ENCODE data around the gene CD46.
A peak's percentile ranks its signal among the peaks of the same experiment; 100 is the strongest.

The CD46 gene

DNA sequence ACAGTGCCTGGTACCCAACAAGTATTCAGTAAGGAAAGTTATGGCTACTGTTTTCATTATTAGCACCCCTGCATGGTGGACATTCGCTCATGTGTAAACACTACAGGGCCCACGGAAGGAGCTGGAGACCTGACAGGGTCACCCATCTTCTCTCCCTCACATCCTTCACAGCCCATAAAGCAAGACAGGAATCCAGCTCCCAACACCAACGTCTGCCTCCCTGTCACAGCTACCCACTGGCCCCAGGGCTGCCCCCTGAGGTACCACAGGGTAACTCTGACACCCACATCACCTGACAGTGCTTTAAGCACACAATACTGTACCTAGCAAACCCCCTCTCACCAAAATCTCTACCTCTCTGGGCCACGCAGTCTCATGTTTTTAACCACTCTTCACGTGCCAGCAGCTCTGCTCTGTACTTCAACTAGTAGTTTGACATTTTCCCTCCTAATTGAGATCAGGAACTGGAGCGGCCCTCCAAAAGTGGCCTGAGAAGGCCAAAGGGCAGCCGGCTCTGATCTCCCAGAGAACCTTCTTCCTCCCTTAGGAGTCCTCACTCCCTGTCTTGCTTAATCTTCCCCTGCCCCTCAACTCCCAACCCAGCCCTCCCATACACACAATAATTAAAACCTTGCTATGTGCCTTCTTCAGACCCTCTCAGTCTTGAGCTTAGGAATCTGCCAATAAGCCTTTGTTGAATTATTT is 82.3 kb downstream of the CD46 start:
- H3K4me1 ChIP-seq (ENCODE audit: control insufficient read depth, insufficient read depth, low read length): peaks cover 38% of the 10 kb centered on the region
- H3K4me3 ChIP-seq (ENCODE audit: low read length): no peak overlapping the region
- H3K4me2 ChIP-seq (ENCODE audit: low read length): no peak overlapping the region
- no peak overlapping the region for H3K9ac ChIP-seq (ENCODE audit: low read depth, low read length)
- no peaks in the 10 kb centered on the region for H3K27me3 ChIP-seq (ENCODE audit: control insufficient read depth, insufficient read depth, low read length)
- peaks cover 21% of the 10 kb centered on the region for H3K36me3 ChIP-seq (ENCODE audit: insufficient read depth, low read length)
- no peaks in the 10 kb centered on the region for H3K9me3 ChIP-seq (replicated peaks; ENCODE audit: low read length)

DNA sequence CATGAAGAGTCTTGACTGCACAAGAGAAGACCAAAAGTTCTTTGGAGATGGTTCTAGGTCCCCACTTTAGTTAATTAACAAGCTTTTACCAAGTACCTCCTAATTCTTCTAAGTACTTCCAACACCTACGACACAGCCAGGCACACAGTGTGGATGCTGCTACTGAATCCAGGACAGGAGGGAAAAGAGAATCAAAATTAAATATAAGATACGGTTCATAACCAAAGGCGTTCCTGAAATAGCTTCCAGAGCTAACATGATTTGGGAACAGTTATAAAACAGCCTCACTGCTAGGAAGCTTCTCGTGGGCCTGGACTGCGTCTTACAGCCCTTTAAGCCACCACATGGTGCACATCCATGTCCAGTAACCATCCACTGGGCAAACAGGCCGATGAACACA is 84.1 kb downstream of the CD46 start:
- H3K4me1 ChIP-seq (ENCODE audit: control insufficient read depth, insufficient read depth, low read length): peaks cover 33% of the 10 kb centered on the region
- H3K4me3 ChIP-seq (ENCODE audit: low read length): no peak overlapping the region
- H3K9me3 ChIP-seq (replicated peaks; ENCODE audit: low read length): no peaks in the 10 kb centered on the region
- no peak overlapping the region for H3K9ac ChIP-seq (ENCODE audit: low read depth, low read length)
- peaks cover 21% of the 10 kb centered on the region for H3K36me3 ChIP-seq (ENCODE audit: insufficient read depth, low read length)
- H3K4me2 ChIP-seq (ENCODE audit: low read length): no peak overlapping the region
- no peaks in the 10 kb centered on the region for H3K27me3 ChIP-seq (ENCODE audit: control insufficient read depth, insufficient read depth, low read length)

DNA sequence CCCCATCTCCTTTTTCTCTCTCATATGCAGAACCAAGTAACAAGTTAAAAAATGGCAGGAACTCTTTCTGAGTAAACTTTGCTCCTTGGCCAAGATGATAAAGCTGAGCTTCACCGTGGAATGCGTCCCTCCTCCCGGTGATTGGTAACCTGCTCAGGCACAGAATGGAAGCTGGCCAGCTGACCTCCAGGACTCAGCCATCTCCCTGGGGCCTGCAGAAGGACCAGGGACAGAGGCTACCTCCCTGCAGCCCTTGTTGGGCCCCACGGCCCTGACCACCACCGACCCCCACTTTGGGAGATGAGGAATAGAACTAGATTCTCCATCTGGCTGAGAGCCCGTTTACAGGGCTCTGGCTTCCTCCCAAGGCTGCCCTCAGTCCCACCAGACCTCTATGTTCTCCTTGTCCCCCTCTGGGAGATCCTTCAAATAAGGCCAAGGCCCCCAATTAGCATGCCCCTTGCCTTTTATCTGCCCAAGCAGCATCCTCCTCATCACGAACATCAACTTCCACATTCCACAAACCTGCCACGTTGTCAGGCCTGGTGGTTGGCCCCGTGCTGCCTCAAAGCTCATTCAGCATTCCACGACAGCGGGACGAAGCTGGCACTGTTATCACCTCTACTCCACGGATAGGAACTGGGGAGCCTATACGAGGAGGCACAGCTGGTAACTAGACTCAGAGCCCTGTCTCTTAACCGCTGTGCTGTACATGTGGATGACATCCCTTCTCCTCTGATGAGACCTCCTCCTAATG is 84.9 kb downstream of the CD46 start:
- no peak overlapping the region for H3K4me3 ChIP-seq (ENCODE audit: low read length)
- peaks cover 27% of the 10 kb centered on the region for H3K4me1 ChIP-seq (ENCODE audit: control insufficient read depth, insufficient read depth, low read length)
- H3K4me2 ChIP-seq (ENCODE audit: low read length): no peak overlapping the region
- no peaks in the 10 kb centered on the region for H3K9me3 ChIP-seq (replicated peaks; ENCODE audit: low read length)
- H3K9ac ChIP-seq (ENCODE audit: low read depth, low read length): no peak overlapping the region
- no peaks in the 10 kb centered on the region for H3K27me3 ChIP-seq (ENCODE audit: control insufficient read depth, insufficient read depth, low read length)
- peaks cover 21% of the 10 kb centered on the region for H3K36me3 ChIP-seq (ENCODE audit: insufficient read depth, low read length)

DNA sequence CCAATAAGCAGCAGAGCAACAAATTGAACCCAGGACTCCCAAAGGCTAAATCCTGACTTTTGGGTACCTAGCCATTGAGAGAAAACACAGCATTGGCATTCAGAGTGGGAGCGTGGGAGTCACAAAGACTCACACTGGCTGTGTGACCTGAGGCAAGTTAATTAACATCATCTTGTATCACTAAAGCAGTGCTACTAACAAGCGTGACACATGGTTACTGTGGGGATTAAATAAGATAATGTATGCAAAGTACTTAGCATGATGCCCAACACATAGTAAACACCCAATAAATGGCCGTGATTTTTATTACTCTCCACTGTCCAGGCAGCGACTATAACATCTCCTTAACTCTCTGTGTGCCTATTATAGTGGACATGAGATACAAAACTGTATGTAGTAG is 85.8 kb downstream of the CD46 start:
- Histone ChIP-seq H3K4me2 (ENCODE audit: low read length) (no peak overlapping the region), H3K4me1 (ENCODE audit: control insufficient read depth, insufficient read depth, low read length) (peaks cover 24% of the 10 kb centered on the region), H3K9me3 (replicated peaks; ENCODE audit: low read length) (no peaks in the 10 kb centered on the region), H3K9ac (ENCODE audit: low read depth, low read length) (no peak overlapping the region), H3K4me3 (ENCODE audit: low read length) (no peak overlapping the region), H3K27me3 (ENCODE audit: control insufficient read depth, insufficient read depth, low read length) (no peaks in the 10 kb centered on the region), H3K36me3 (ENCODE audit: insufficient read depth, low read length) (peaks cover 25% of the 10 kb centered on the region)

DNA sequence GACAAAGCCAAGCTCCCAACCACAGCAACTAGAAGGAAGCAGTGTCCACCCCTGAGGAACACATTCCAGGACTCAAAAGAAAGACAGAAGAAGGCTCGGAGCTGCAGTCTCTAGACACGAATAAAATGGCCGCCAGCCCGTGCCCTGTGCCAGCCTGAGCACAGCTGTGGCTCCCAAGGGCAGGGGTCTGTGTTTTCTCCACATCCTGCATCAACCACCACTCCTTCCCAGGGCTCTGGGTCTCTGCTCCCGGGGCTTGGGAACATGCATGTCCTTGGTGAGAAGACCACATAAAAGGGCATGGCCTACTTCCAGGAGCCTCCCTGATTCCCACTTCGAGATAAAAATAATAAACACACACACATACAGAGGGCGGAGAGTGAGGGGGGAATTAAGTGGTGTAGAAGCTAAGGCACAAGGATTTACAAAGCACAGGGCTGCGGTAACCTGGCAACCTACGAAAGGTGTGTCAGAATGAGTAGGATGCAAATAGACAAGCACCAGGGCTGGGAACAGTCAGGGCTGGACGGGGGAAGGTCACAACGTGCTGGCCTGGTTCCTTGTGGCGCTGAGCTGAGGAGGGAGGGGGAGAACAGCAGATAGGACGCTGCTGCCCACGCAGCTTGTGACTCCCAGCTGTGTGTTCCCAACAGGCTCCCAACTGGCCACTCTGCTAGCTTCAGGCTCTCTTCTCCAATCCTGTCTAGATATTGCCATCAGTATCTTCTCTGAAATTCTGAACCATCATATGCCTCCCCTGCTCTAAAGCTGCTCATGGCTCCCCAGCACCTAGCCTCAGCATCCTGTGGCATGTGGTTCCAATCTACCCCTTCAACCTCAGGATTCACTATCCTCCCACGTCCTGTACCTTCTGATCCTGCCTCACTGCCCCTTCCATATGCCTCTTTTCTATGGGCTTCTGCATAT is 86.6 kb downstream of the CD46 start:
- peaks cover 32% of the 10 kb centered on the region for H3K36me3 ChIP-seq (ENCODE audit: insufficient read depth, low read length)
- H3K4me2 ChIP-seq (ENCODE audit: low read length): no peak overlapping the region
- H3K9me3 ChIP-seq (replicated peaks; ENCODE audit: low read length): no peaks in the 10 kb centered on the region
- peaks cover 24% of the 10 kb centered on the region for H3K4me1 ChIP-seq (ENCODE audit: control insufficient read depth, insufficient read depth, low read length)
- no peaks in the 10 kb centered on the region for H3K27me3 ChIP-seq (ENCODE audit: control insufficient read depth, insufficient read depth, low read length)
- peak overlapping the region; percentile 7 for H3K9ac ChIP-seq (ENCODE audit: low read depth, low read length)
- no peak overlapping the region for H3K4me3 ChIP-seq (ENCODE audit: low read length)

DNA sequence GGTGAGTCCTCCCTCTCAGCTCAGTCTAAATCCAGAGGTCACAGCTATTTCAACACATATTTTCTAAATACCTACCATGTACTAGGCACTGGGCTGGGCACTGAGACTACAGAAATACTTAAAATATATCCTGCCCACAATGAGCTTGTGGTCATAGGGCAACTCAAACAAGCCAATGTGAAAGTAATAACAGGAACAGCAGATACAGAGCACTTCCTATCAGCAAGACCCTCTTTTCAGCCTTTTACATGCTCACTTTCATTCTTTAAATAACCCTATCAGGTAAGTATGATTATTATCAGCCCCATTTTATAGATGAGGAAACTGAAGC is 87.2 kb downstream of the CD46 start:
- Histone ChIP-seq H3K4me1 (ENCODE audit: control insufficient read depth, insufficient read depth, low read length) (peaks cover 24% of the 10 kb centered on the region), H3K9ac (ENCODE audit: low read depth, low read length) (no peak overlapping the region), H3K36me3 (ENCODE audit: insufficient read depth, low read length) (peaks cover 34% of the 10 kb centered on the region), H3K4me2 (ENCODE audit: low read length) (no peak overlapping the region), H3K27me3 (ENCODE audit: control insufficient read depth, insufficient read depth, low read length) (no peaks in the 10 kb centered on the region), H3K9me3 (replicated peaks; ENCODE audit: low read length) (no peaks in the 10 kb centered on the region), H3K4me3 (ENCODE audit: low read length) (no peak overlapping the region)

DNA sequence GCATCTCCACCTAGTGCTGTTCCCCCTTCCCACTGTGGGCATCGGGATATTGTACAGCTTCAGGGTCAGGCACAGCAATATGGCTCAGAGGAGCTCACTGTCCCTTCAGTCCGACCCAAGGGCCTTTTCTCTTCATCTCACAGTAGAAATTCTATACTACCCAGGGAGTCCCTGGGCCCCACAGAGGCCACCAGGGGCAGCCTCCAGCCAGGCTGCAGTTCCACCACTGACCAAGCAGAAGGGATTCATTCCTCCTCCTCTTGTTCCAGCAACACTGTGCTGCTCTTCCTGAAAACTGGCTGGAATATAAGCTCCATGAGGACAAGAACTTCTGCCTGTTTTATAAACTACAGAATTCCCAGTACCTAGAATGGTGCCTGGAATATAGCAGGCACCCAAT is 88.5 kb downstream of the CD46 start:
- H3K4me3 ChIP-seq (ENCODE audit: low read length): no peak overlapping the region
- H3K9ac ChIP-seq (ENCODE audit: low read depth, low read length): no peak overlapping the region
- H3K27me3 ChIP-seq (ENCODE audit: control insufficient read depth, insufficient read depth, low read length): no peaks in the 10 kb centered on the region
- peaks cover 38% of the 10 kb centered on the region for H3K4me1 ChIP-seq (ENCODE audit: control insufficient read depth, insufficient read depth, low read length)
- no peaks in the 10 kb centered on the region for H3K9me3 ChIP-seq (replicated peaks; ENCODE audit: low read length)
- peaks cover 32% of the 10 kb centered on the region for H3K36me3 ChIP-seq (ENCODE audit: insufficient read depth, low read length)
- no peak overlapping the region for H3K4me2 ChIP-seq (ENCODE audit: low read length)

DNA sequence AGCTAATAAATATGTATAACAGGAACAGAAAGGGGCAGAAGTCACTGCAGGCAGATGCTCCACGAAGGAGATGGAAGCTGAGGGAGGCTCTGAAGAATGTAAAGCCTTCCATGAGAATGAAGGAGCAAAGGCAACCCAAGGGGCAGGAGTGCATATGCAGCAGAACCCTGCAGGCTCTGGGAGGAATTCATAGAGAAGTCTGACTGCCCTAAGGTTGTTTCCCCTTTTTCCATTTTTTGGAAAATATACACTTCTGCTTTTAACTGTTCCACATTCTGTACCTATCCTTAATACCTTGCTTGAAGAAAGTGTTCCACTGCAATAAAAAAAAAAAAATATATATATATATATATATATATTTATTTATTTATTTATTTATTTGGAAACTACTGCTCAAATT is 89.4 kb downstream of the CD46 start:
- H3K27me3 ChIP-seq (ENCODE audit: control insufficient read depth, insufficient read depth, low read length): no peaks in the 10 kb centered on the region
- H3K4me2 ChIP-seq (ENCODE audit: low read length): no peak overlapping the region
- peaks cover 46% of the 10 kb centered on the region for H3K4me1 ChIP-seq (ENCODE audit: control insufficient read depth, insufficient read depth, low read length)
- H3K9ac ChIP-seq (ENCODE audit: low read depth, low read length): no peak overlapping the region
- H3K36me3 ChIP-seq (ENCODE audit: insufficient read depth, low read length): peaks cover 24% of the 10 kb centered on the region
- no peaks in the 10 kb centered on the region for H3K9me3 ChIP-seq (replicated peaks; ENCODE audit: low read length)
- no peak overlapping the region for H3K4me3 ChIP-seq (ENCODE audit: low read length)

DNA sequence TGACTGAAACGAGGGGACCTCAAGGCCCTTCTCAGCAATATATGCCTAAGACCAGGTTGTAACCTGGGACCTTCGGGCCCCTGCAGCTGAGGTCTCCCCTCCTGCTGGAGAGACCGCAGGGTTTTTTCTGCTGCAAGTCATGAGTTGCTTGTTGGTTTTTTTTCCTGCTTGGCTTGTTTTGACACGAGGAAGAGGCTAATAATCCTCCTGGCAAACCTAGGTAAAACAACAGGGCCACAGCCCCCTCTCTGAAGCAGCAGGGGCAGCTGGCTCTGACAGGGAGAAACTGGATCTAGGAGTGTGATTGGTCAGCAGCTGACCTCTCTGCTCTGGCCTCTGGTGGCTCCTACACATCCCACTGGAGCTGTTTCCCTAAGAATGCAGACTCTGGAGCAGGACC is 90.0 kb downstream of the CD46 start:
- Histone ChIP-seq H3K27me3 (ENCODE audit: control insufficient read depth, insufficient read depth, low read length) (no peaks in the 10 kb centered on the region), H3K4me2 (ENCODE audit: low read length) (no peak overlapping the region), H3K4me1 (ENCODE audit: control insufficient read depth, insufficient read depth, low read length) (peaks cover 50% of the 10 kb centered on the region), H3K9ac (ENCODE audit: low read depth, low read length) (no peak overlapping the region), H3K9me3 (replicated peaks; ENCODE audit: low read length) (no peaks in the 10 kb centered on the region), H3K4me3 (ENCODE audit: low read length) (no peak overlapping the region), H3K36me3 (ENCODE audit: insufficient read depth, low read length) (peaks cover 22% of the 10 kb centered on the region)

DNA sequence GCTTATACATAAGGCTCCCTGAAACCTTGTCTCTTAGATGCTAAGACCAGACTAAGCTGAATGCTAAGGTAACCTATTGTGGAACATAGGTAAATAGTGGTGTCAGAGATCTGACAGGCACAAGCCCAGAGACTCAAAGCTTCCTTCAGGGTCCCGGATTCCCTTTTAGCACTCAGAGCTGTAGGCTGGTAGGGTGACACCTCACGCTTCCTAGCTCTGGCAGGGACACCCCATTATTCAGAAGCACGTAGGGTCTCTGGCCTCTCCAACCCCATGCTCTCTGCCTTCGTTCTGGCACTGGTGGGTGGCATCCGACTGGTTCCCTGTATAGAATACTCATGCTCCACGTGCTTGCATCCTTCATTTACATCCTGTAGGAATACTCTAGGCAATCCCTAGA is 90.7 kb downstream of the CD46 start:
- no peak overlapping the region for H3K4me3 ChIP-seq (ENCODE audit: low read length)
- no peaks in the 10 kb centered on the region for H3K27me3 ChIP-seq (ENCODE audit: control insufficient read depth, insufficient read depth, low read length)
- no peak overlapping the region for H3K4me2 ChIP-seq (ENCODE audit: low read length)
- H3K9ac ChIP-seq (ENCODE audit: low read depth, low read length): no peak overlapping the region
- H3K9me3 ChIP-seq (replicated peaks; ENCODE audit: low read length): no peaks in the 10 kb centered on the region
- peaks cover 50% of the 10 kb centered on the region for H3K4me1 ChIP-seq (ENCODE audit: control insufficient read depth, insufficient read depth, low read length)
- peaks cover 20% of the 10 kb centered on the region for H3K36me3 ChIP-seq (ENCODE audit: insufficient read depth, low read length)

DNA sequence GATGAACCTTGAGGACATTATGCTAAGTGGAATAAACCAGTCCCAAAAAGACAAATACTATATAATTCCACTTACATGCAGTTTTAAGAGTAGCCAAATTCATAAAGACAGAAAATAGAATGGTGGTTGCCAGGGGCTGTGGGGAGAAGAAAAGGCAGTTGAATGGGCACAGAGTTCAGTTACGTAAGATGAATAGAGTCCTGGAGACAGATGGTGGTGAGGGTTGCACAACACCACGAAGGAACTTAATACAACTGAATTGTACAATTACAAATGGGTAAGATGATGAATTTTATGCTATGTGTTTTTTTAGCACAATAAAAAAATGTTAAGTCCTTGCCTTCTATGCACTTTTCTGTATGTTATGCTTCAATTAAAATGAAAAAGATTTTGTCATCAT is 92.5 kb downstream of the CD46 start:
- Histone ChIP-seq H3K27me3 (ENCODE audit: control insufficient read depth, insufficient read depth, low read length) (no peaks in the 10 kb centered on the region), H3K4me3 (ENCODE audit: low read length) (no peak overlapping the region), H3K4me1 (ENCODE audit: control insufficient read depth, insufficient read depth, low read length) (peaks cover 51% of the 10 kb centered on the region), H3K4me2 (ENCODE audit: low read length) (no peak overlapping the region), H3K36me3 (ENCODE audit: insufficient read depth, low read length) (peaks cover 17% of the 10 kb centered on the region), H3K9me3 (replicated peaks; ENCODE audit: low read length) (no peaks in the 10 kb centered on the region), H3K9ac (ENCODE audit: low read depth, low read length) (no peak overlapping the region)
